ENCODE data around the gene KRTAP25-1. TPM values are rescaled to one million over a fixed set of nuclear protein-coding genes. Genes with fewer than 3 reads are reported as not detected.
A peak's percentile ranks its signal among the peaks of the same experiment; 100 is the strongest.

KRTAP25-1 gene
- total RNA-seq, 1 donor from 2014 or later, result not detected

- no peak for DNase-seq
- no peak for ATAC-seq
- no peaks in the 10 kb centered on the region for H3K36me3 ChIP-seq
- H3K9me3 ChIP-seq, result no peaks in the 10 kb centered on the region
- H3K27ac ChIP-seq, result no peak overlapping the region
- no peak overlapping the region for H3K4me3 ChIP-seq
- TF ChIP-seq CTCF (IDR thresholded peaks at IDR 0.05), result no peak
- H3K27me3 ChIP-seq, result no peaks in the 10 kb centered on the region
- intact Hi-C loops (cut with DNase I), result no loop called here
- H3K4me1 ChIP-seq, result no peaks in the 10 kb centered on the region
Measured at GRCh38 chr21:30269803-30270530, 19.3 kb downstream of the KRTAP25-1 start.

- H3K27ac ChIP-seq, result no peak overlapping the region
- H3K9me3 ChIP-seq, result no peaks in the 10 kb centered on the region
- H3K27me3 ChIP-seq, result no peaks in the 10 kb centered on the region
- H3K36me3 ChIP-seq, result no peaks in the 10 kb centered on the region
- no peak for DNase-seq
- no peak overlapping the region for H3K4me3 ChIP-seq
- TF ChIP-seq CTCF (IDR thresholded peaks at IDR 0.05), result no peak
- intact Hi-C loops (cut with DNase I), result no loop called here
- H3K4me1 ChIP-seq, result no peaks in the 10 kb centered on the region
- no peak for ATAC-seq
Measured at GRCh38 chr21:30268608-30269197, 20.6 kb downstream of the KRTAP25-1 start.

GRCh38 chr21:30257773-30258172 is 31.5 kb downstream of the KRTAP25-1 start:
- no peak for TF ChIP-seq CTCF (IDR thresholded peaks at IDR 0.05)
- Histone ChIP-seq H3K9me3 (no peaks in the 10 kb centered on the region), H3K27me3 (no peaks in the 10 kb centered on the region), H3K4me3 (no peak overlapping the region), H3K4me1 (no peaks in the 10 kb centered on the region), H3K36me3 (no peaks in the 10 kb centered on the region), H3K27ac (no peak overlapping the region)
- peak; percentile 39 for ATAC-seq
- intact Hi-C loops (cut with DNase I), result no loop called here
- no peak for DNase-seq

- intact Hi-C loops (cut with DNase I), result no loop called here
- DNase-seq, result no peak
- no peak for ATAC-seq
Measured at GRCh38 chr21:30256100-30256499, 33.2 kb downstream of the KRTAP25-1 start.

GRCh38 chr21:30255679-30256078 is 33.6 kb downstream of the KRTAP25-1 start:
- H3K36me3 ChIP-seq, result no peaks in the 10 kb centered on the region
- H3K4me1 ChIP-seq, result no peaks in the 10 kb centered on the region
- intact Hi-C loops (cut with DNase I), result no loop called here
- H3K4me3 ChIP-seq, result no peak overlapping the region
- H3K27ac ChIP-seq, result no peak overlapping the region
- no peaks in the 10 kb centered on the region for H3K27me3 ChIP-seq
- no peak for ATAC-seq
- no peaks in the 10 kb centered on the region for H3K9me3 ChIP-seq
- no peak for DNase-seq
- no peak for TF ChIP-seq CTCF (IDR thresholded peaks at IDR 0.05)

More at GRCh38 chr21:30256100-30256499, 33.2 kb downstream of the KRTAP25-1 start:
- H3K27ac ChIP-seq, result no peak overlapping the region
- H3K27me3 ChIP-seq, result no peaks in the 10 kb centered on the region
- H3K4me3 ChIP-seq, result no peak overlapping the region
- H3K9me3 ChIP-seq, result no peaks in the 10 kb centered on the region
- no peaks in the 10 kb centered on the region for H3K4me1 ChIP-seq
- no peak for TF ChIP-seq CTCF (IDR thresholded peaks at IDR 0.05)
- H3K36me3 ChIP-seq, result no peaks in the 10 kb centered on the region

Data from upper lobe of right lung (tissue), 1 donor.